T-helper 2 cell treated with Interferon-gamma antibody and Interleukin-4, amounts not matched to agents 5 μg/mL and 100 μg/mL, for 36 hours (primary cell): ENCODE measurements around the gene CDK17.
"Not testable (repeated sequence)": the region's sequence is repeated elsewhere in the genome, so short reads cannot be mapped to it uniquely, and the experiment has no call there.

Experiments
- DNase-seq: peaks from one replicate; pipeline ENCODE4 v3.0.0; 2021; ENCODE audit warnings: low spot score
- H3K27ac Mint-ChIP-seq: one replicate; pipeline ENCODE4 v1.8.0; 2021; ENCODE audit warnings: mild to moderate bottlenecking, mixed read lengths
- H3K27me3 Mint-ChIP-seq: one replicate; pipeline ENCODE4 v1.8.0; 2021; ENCODE audit warnings: low read depth, mixed read lengths
- H3K36me3 Mint-ChIP-seq: one replicate; pipeline ENCODE4 v1.8.0; 2021; ENCODE audit warnings: low read depth, mixed read lengths
- H3K4me1 Mint-ChIP-seq: one replicate; pipeline ENCODE4 v1.8.0; 2021; ENCODE audit warnings: low read depth, mixed read lengths
- H3K4me3 Mint-ChIP-seq: one replicate; pipeline ENCODE4 v1.8.0; 2022; ENCODE audit warnings: mild to moderate bottlenecking, moderate library complexity, mixed read lengths
- H3K9me3 Mint-ChIP-seq: one replicate; pipeline ENCODE4 v1.8.0; 2021; ENCODE audit warnings: mixed read lengths

The CDK17 gene

DNA sequence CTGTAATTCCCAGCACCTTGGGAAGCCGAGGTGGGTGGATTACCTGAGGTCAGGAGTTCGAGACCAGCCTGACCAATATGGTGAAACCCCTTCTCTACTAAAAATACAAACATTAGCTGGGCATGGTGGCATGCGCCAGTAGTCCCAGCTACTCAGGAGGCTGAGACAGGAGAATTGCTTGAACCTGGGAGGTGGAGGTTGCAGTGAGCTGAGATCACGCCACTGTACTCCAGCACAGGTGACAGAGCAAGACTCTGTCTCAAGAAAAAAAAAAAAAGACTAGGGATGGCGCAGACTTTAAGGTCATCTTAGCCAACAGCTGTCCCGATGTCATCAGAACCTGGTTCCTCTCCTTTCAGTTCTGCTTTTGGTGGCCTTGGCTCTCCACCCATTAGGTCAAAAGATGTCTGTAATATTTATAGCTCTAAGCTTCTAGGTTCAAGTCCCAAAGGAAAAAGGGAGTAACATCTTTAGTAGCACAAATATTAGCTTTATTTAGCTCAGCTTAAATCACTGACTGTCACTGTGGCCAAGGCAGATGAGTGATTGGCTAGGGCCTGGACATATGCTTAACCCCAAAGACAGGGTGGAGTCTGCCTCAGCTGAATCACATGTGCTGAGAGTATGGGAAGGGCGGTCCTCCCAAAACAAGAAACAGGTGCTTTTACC lies 7.3 kb upstream of the CDK17 start:
- H3K4me1 Mint-ChIP-seq, result peaks cover 16% of the 10 kb centered on the region
- not testable (repeated sequence) for H3K27me3 Mint-ChIP-seq, H3K27ac Mint-ChIP-seq, DNase-seq, H3K4me3 Mint-ChIP-seq, H3K9me3 Mint-ChIP-seq, H3K36me3 Mint-ChIP-seq

DNA sequence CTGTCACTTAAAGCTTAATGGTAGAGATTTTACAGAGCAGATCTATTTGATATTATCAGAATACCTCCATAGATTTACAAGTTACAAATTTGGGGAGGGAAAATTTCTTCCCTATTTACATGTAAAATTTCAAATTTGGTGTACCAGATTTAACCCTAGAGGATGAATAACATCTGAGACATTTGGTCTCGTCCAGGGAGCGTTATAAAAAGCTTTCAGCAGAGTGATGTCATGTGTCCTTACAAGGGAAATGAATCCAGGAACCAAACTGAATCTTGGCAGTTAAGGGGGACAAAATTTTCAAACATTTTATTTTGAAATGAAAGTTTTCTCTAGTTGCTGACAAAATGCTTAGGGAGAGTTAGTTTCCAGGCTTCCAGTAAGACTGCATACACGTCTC lies 4.5 kb upstream of the CDK17 start:
- peaks cover 25% of the 10 kb centered on the region for H3K4me1 Mint-ChIP-seq
- no peaks in the 10 kb centered on the region for H3K9me3 Mint-ChIP-seq
- H3K36me3 Mint-ChIP-seq, result no peaks in the 10 kb centered on the region
- H3K4me3 Mint-ChIP-seq, result no peak overlapping the region
- DNase-seq, result no peak
- H3K27ac Mint-ChIP-seq, result no peak overlapping the region
- no peaks in the 10 kb centered on the region for H3K27me3 Mint-ChIP-seq

GRCh38 chr12:96403870-96404269 lies 3.6 kb upstream of the CDK17 start:
- H3K4me3 Mint-ChIP-seq, result no peak overlapping the region

DNA sequence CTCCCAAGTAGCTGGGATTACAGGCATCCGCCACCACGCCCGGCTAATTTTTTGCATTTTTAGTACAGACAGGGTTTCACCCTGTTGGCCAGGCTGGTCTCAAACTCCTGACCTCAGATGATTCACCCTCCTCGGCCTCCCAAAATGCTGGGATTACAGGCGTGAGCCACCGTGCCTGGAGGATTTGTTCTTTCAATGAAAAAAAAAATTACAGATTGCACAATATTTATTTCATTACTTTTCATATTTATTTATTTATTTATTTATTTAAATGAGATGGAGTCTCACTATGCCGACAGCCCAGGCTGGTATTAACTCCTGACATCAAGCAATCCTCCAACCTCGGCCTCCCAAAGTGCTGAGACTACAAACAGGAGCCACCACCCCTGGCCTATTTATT lies 2.3 kb upstream of the CDK17 start:
- not testable (repeated sequence) for H3K27me3 Mint-ChIP-seq, H3K4me3 Mint-ChIP-seq, H3K27ac Mint-ChIP-seq, DNase-seq, H3K9me3 Mint-ChIP-seq, H3K36me3 Mint-ChIP-seq
- peaks cover 27% of the 10 kb centered on the region for H3K4me1 Mint-ChIP-seq

More at GRCh38 chr12:96403870-96404269, 3.6 kb upstream of the CDK17 start:
- Mint-ChIP-seq H3K36me3 (no peaks in the 10 kb centered on the region), H3K4me1 (peaks cover 24% of the 10 kb centered on the region), H3K27ac (no peak overlapping the region), H3K27me3 (no peaks in the 10 kb centered on the region), H3K9me3 (no peaks in the 10 kb centered on the region)
- no peak for DNase-seq

DNA sequence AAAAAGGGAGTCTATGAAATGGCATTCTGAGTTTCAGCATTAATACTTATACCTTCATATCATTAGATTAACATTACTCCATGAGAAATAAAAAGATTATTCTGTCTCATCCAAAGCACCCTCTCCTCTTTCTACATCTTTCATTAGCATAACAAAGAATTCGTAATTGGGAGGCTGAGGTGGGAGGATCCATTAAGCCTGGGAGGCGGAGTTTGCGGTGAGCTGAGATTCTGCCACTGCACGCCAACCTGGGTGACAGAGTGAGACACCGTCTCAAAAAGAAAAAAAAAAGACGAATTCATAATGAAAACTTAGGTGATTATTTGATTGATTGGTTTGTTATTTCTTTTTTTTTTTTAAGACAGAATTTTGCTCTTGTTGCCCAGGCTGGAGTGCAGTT lies 1.8 kb upstream of the CDK17 start:
- no peaks in the 10 kb centered on the region for H3K36me3 Mint-ChIP-seq
- H3K9me3 Mint-ChIP-seq, result no peaks in the 10 kb centered on the region
- H3K27me3 Mint-ChIP-seq, result no peaks in the 10 kb centered on the region
- H3K27ac Mint-ChIP-seq, result no peak overlapping the region
- DNase-seq, result no peak
- no peak overlapping the region for H3K4me3 Mint-ChIP-seq
- H3K4me1 Mint-ChIP-seq, result peaks cover 30% of the 10 kb centered on the region

- Mint-ChIP-seq H3K27me3 (no peaks in the 10 kb centered on the region), H3K4me3 (peak overlapping the region; percentile 87), H3K9me3 (no peaks in the 10 kb centered on the region), H3K36me3 (peaks cover 1% of the 10 kb centered on the region), H3K27ac (peak overlapping the region; percentile 95), H3K4me1 (peaks cover 36% of the 10 kb centered on the region)
- peak; percentile 31 for DNase-seq
Observed at GRCh38 chr12:96401076-96401871, 1.0 kb upstream of the CDK17 start.

- H3K4me3 Mint-ChIP-seq, result peak overlapping the region; percentile 87
- no peaks in the 10 kb centered on the region for H3K27me3 Mint-ChIP-seq
- peaks cover 41% of the 10 kb centered on the region for H3K4me1 Mint-ChIP-seq
- peaks cover 1% of the 10 kb centered on the region for H3K36me3 Mint-ChIP-seq
- H3K9me3 Mint-ChIP-seq, result no peaks in the 10 kb centered on the region
- no peak for DNase-seq
- H3K27ac Mint-ChIP-seq, result peak overlapping the region; percentile 95
Observed at GRCh38 chr12:96400631-96401075, 414 bp upstream of the CDK17 start.

DNA sequence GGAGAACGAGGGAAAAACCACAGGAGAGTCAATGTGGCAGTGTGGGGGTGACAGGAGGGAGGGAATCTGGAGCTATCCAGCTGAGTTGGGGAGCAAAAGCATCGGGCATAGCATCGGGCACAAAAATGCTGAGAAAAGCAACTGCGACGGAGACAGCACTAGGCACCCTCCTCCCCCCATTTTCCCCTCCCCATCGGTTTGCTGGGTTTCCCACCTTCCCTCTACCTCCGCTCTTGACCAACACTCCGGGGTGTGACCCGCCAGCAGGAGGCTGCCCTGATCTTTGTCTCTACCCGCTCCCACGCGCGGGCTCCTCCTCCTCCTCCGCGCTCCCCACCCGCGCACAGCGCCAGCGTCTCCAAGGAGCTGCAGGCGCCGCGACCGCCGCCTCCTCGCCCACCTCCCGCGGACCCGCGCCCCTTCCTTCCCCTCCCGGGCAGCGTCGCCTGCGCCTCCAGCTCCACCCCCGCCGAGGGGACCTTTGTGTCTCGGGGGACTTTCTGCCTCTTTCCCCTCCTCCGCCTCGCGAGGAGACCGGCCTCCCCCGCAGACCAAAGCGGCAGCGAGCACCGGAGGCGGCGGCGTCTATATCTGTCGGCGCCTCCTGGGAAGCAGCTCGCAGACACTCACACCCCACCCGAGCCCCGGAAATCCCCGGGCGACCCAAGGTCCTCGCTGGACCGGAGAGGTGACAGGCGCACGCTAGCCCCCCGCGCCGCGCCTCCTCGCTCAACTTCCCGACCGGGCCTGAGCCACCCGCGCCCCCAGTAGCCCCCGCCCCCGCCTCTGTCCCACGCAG lies 920 bp downstream of the CDK17 start:
- H3K27ac Mint-ChIP-seq, result peak overlapping the region; percentile 88
- peak; percentile 79 for DNase-seq
- H3K9me3 Mint-ChIP-seq, result no peaks in the 10 kb centered on the region
- H3K4me1 Mint-ChIP-seq, result peaks cover 46% of the 10 kb centered on the region
- H3K27me3 Mint-ChIP-seq, result no peaks in the 10 kb centered on the region
- H3K4me3 Mint-ChIP-seq, result peak overlapping the region; percentile 87
- H3K36me3 Mint-ChIP-seq, result peaks cover 3% of the 10 kb centered on the region

DNA sequence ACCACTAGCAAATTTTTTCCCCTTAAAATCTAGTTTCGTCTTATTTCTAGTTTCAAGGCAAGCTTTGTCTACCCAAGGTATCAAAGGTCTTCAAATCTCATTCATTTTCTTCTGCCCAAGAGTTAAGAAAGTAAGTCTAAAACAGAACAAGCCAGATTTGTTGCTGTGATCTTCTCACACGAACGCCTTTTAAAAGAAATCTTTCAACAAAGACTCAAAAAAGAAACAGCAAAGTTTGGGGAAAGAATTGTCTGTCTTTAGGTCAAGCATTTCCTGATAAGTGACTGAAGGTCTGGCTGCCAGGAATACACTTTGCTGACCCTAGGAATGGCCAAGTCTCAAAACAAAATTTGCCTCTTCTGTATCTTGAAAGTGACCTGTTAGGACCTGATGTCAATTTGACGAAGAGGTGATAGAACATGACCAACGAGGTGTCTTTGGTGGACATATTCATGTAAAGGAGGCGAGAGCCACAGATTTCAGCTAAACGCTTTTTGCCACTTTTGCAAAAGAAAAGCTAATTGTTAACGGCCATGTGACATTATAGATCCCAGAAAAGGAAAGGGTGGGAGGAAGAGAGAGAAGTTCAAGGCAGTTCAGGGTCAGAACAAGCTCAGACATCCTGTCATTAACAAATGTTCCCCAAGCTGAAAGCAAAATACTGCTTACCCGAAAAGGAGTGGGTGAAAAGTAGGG lies 1.7 kb downstream of the CDK17 start:
- peaks cover 3% of the 10 kb centered on the region for H3K36me3 Mint-ChIP-seq
- H3K27ac Mint-ChIP-seq, result peak overlapping the region; percentile 88
- H3K4me3 Mint-ChIP-seq, result peak overlapping the region; percentile 87
- no peaks in the 10 kb centered on the region for H3K27me3 Mint-ChIP-seq
- no peaks in the 10 kb centered on the region for H3K9me3 Mint-ChIP-seq
- DNase-seq, result no peak
- H3K4me1 Mint-ChIP-seq, result peaks cover 44% of the 10 kb centered on the region

- H3K27me3 Mint-ChIP-seq, result no peaks in the 10 kb centered on the region
- no peaks in the 10 kb centered on the region for H3K9me3 Mint-ChIP-seq
- no peak for DNase-seq
- H3K4me1 Mint-ChIP-seq, result peaks cover 43% of the 10 kb centered on the region
- peaks cover 3% of the 10 kb centered on the region for H3K36me3 Mint-ChIP-seq
- H3K4me3 Mint-ChIP-seq, result peak overlapping the region; percentile 87
- H3K27ac Mint-ChIP-seq, result peak overlapping the region; percentile 88
Observed at GRCh38 chr12:96397756-96398423, 2.3 kb downstream of the CDK17 start.

DNA sequence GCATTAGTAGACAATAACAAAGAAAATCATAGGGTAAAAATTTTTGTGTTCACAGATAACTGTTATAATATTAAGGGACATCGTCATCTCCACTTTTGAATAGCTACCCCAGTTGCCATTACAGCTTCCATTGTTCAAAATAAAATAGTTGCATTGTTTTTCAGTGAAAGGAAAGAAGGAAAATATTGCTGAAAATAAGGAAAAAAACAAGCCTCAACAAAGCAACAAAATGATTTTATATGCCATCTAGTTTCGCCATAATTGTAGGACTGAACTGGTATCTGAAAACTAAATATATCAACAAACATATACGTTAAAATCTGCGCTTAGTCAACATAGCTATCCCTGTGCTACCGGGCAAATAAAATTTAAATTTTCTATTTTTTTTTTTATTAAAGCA lies 3.3 kb downstream of the CDK17 start:
- H3K9me3 Mint-ChIP-seq, result no peaks in the 10 kb centered on the region
- no peaks in the 10 kb centered on the region for H3K27me3 Mint-ChIP-seq
- DNase-seq, result no peak
- H3K27ac Mint-ChIP-seq, result peak overlapping the region; percentile 20
- H3K4me3 Mint-ChIP-seq, result peak overlapping the region; percentile 87
- peaks cover 43% of the 10 kb centered on the region for H3K4me1 Mint-ChIP-seq
- peaks cover 5% of the 10 kb centered on the region for H3K36me3 Mint-ChIP-seq

- Mint-ChIP-seq H3K27me3 (no peaks in the 10 kb centered on the region), H3K9me3 (no peaks in the 10 kb centered on the region), H3K36me3 (peaks cover 5% of the 10 kb centered on the region), H3K27ac (no peak overlapping the region), H3K4me1 (peaks cover 41% of the 10 kb centered on the region), H3K4me3 (no peak overlapping the region)
- no peak for DNase-seq
Observed at GRCh38 chr12:96396209-96396608, 4.0 kb downstream of the CDK17 start.

DNA sequence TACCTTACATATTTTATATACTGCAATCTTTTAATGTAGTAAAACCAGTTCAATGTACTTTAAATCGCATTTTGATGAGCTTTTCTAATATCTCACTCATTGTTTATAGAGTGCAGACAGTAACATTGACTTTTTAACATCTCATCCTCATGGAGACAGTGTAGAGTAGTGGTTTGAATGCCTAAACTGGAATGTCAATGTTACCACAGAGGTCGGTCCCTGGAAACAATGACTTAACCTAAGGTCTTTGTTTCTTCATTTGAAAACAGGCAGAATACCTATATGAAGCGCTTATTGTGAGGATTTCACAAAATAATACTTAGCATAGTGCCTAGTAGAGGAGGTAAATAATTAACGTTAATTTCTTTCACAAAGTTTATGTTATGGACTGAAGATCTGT lies 5.0 kb downstream of the CDK17 start:
- Mint-ChIP-seq H3K36me3 (peaks cover 5% of the 10 kb centered on the region), H3K9me3 (no peaks in the 10 kb centered on the region), H3K27me3 (no peaks in the 10 kb centered on the region), H3K4me3 (no peak overlapping the region), H3K4me1 (peaks cover 35% of the 10 kb centered on the region), H3K27ac (no peak overlapping the region)
- no peak for DNase-seq
